ENCODE results near the gene NOL9. TPM values are rescaled to one million over a fixed set of nuclear protein-coding genes. Genes with fewer than 3 reads are reported as not detected.
A peak's percentile ranks its signal among the peaks of the same experiment; 100 is the strongest.

Gene NOL9
- total and polyA plus RNA-seq, 9 of the 15 experiments (the other 6 are each of a cell fraction or from before 2014, with no cell fraction given): 5.6 to 76.5 (median 47.3) TPM

DNA sequence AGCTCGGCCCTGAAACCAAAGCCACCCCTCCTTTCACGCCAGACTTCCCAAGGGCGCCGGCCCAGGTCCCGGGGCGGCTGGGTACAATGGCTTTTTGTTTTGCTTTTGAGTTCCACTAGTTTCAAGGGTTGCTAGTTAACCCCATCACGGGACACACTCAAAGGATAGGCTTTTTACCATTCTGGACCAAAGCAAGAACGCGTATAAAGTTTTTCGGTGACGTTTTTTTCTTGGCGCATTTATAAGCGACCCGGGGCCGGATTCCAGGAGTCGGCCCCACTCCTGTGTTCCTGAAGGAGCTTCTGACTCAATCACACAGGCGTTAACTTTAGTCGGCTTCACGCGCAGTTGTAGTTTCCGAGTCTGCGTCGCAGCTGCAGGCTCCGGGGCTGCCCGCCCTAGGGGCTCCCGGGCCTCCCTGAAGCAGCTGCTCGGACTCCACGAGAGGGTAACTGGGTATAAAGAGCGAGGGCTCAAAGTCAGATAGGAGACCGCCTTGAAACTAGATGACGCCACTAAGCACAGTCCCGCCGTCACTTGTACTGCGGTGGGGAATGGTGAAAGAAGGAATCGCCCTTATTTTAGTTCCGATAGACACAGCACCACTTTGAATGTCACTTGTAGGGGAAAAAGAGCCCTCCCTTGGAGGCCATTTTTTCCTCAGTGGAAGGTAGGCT is 49.1 kb upstream of the NOL9 start (continued):
- TF ChIP-seq GMEB1 (CRISPR knock-in tag; IDR thresholded peaks at IDR 0.05): no peak
- TF ChIP-seq PHTF2 (CRISPR knock-in tag; IDR thresholded peaks at IDR 0.05): no peak
- TF ChIP-seq DMBX1 (CRISPR knock-in tag; IDR thresholded peaks at IDR 0.05; ENCODE audit: borderline replicate concordance): no peak
- TF ChIP-seq KDM4B (IDR thresholded peaks at IDR 0.05; ENCODE audit: borderline replicate concordance in 2 of 2, low read depth in 1 of 2): no peak
- TF ChIP-seq HDAC3 (IDR thresholded peaks at IDR 0.05; ENCODE audit: borderline replicate concordance, partially characterized antibody): no peak
- TF ChIP-seq CTBP1 (IDR thresholded peaks at IDR 0.05; ENCODE audit: borderline replicate concordance): no peak
- TF ChIP-seq FOXJ2 (tag; IDR thresholded peaks at IDR 0.05): peak; percentile 61; the same call in 1 of the 2 replicates
- no peak for TF ChIP-seq FOXP1 (CRISPR knock-in tag; IDR thresholded peaks at IDR 0.05)
- no peak for TF ChIP-seq HMG20B (CRISPR knock-in tag; IDR thresholded peaks at IDR 0.05)
- no peak for TF ChIP-seq MAFF (IDR thresholded peaks at IDR 0.05; ENCODE audit: low read length)
- no peak for TF ChIP-seq ARID3A (IDR thresholded peaks at IDR 0.05; ENCODE audit: borderline replicate concordance, low read depth, low read length)
- TF ChIP-seq ETV6 (IDR thresholded peaks at IDR 0.05; ENCODE audit: borderline replicate concordance in 1 of 2, low read depth in 2 of 2, low read length in 1 of 2): no peak
- no peak for TF ChIP-seq ETV6 (CRISPR knock-in tag; IDR thresholded peaks at IDR 0.05; ENCODE audit: borderline replicate concordance)
- TF ChIP-seq POLR2A (conservative IDR thresholded peaks at IDR 0.05): peak; percentile 83
- TF ChIP-seq FOSL1 (tag; conservative IDR thresholded peaks at IDR 0.05): peak; percentile 79
- TF ChIP-seq MAFG (tag; conservative IDR thresholded peaks at IDR 0.05): no peak
- peak; percentile 17 for TF ChIP-seq CHD4 (IDR thresholded peaks at IDR 0.05; ENCODE audit: insufficient read depth, insufficient replicate concordance, low read depth, low read length, poor library complexity, severe bottlenecking)
- TF ChIP-seq IRF9 (tag; IDR thresholded peaks at IDR 0.05): no peak
- TF ChIP-seq MCM3 (IDR thresholded peaks at IDR 0.05): no peak
- peak; percentile 52; the same call in 1 of the 2 replicates for TF ChIP-seq POLR2H (tag; IDR thresholded peaks at IDR 0.05; ENCODE audit: low read depth)
- peak in 1 of 2 experiments; percentile 19; a peak in 1 of 4 replicates for TF ChIP-seq ZNF639 (CRISPR knock-in tag; conservative IDR thresholded peaks at IDR 0.05 in 1 of 2, IDR thresholded peaks at IDR 0.05 in 1 of 2)
- TF ChIP-seq ZFP30 (CRISPR knock-in tag; IDR thresholded peaks at IDR 0.05; ENCODE audit: borderline replicate concordance): no peak
